Measurements from ENCODE around the gene HOGA1.
"Not testable (repeated sequence)": the region's sequence is repeated elsewhere in the genome, so short reads cannot be mapped to it uniquely, and the experiment has no call there.

The HOGA1 gene

GRCh38 chr10:97555541-97555940 is 28.6 kb upstream of the HOGA1 start:
- not testable (repeated sequence) for DNase-seq (ENCODE audit: low read depth)

- DNase-seq (ENCODE audit: low read depth), result not testable (repeated sequence)
These were observed 23.3 kb upstream of the HOGA1 start for GRCh38 chr10:97560731-97561381.

- DNase-seq (ENCODE audit: low read depth), result not testable (repeated sequence)
These were observed 22.7 kb upstream of the HOGA1 start for GRCh38 chr10:97561386-97562077.

- not testable (repeated sequence) for DNase-seq (ENCODE audit: low read depth)
These were observed 21.9 kb upstream of the HOGA1 start for GRCh38 chr10:97562329-97562728.

- no peak for DNase-seq (ENCODE audit: low read depth)
These were observed 20.9 kb upstream of the HOGA1 start for GRCh38 chr10:97563337-97563736.

- no peak for DNase-seq (ENCODE audit: low read depth)
These were observed 19.4 kb upstream of the HOGA1 start for GRCh38 chr10:97564776-97565175.

GRCh38 chr10:97566336-97566996 is 17.7 kb upstream of the HOGA1 start:
- no peak for DNase-seq (ENCODE audit: low read depth)

- DNase-seq (ENCODE audit: low read depth), result no peak
These were observed 16.3 kb upstream of the HOGA1 start for GRCh38 chr10:97567891-97568290.

- DNase-seq (ENCODE audit: low read depth), result no peak
These were observed 13.9 kb upstream of the HOGA1 start for GRCh38 chr10:97570146-97570788.

- DNase-seq (ENCODE audit: low read depth), result no peak
These were observed 13.3 kb upstream of the HOGA1 start for GRCh38 chr10:97570789-97571471.

- no peak for DNase-seq (ENCODE audit: low read depth)
These were observed 12.6 kb upstream of the HOGA1 start for GRCh38 chr10:97571622-97572021.

GRCh38 chr10:97572214-97572989 is 11.8 kb upstream of the HOGA1 start, which contains the start of gene ANKRD2:
ANKRD2 (plus strand) TSS chr10:97572779; CDS start chr10:97572789, 10 bp downstream.
- peak; percentile 56 for DNase-seq (ENCODE audit: low read depth)

- no peak for DNase-seq (ENCODE audit: low read depth)
These were observed 11.2 kb upstream of the HOGA1 start for GRCh38 chr10:97573021-97573420.

GRCh38 chr10:97573672-97574071 is 10.5 kb upstream of the HOGA1 start:
- no peak for DNase-seq (ENCODE audit: low read depth)

GRCh38 chr10:97574374-97575126 is 9.6 kb upstream of the HOGA1 start:
- peak; percentile 28 for DNase-seq (ENCODE audit: low read depth)

GRCh38 chr10:97575127-97575668 is 9.0 kb upstream of the HOGA1 start:
- no peak for DNase-seq (ENCODE audit: low read depth)

- not testable (repeated sequence) for DNase-seq (ENCODE audit: low read depth)
These were observed 7.7 kb upstream of the HOGA1 start for GRCh38 chr10:97576487-97576886.

- no peak for DNase-seq (ENCODE audit: low read depth)
These were observed 6.5 kb upstream of the HOGA1 start for GRCh38 chr10:97577701-97578100.

GRCh38 chr10:97578171-97578844 is 5.9 kb upstream of the HOGA1 start:
- DNase-seq (ENCODE audit: low read depth), result no peak
